K562 (cell line): ENCODE data around the gene SNAPC2. TPM values are rescaled to one million over a fixed set of nuclear protein-coding genes. Genes with fewer than 3 reads are reported as not detected.

Experiments used
- CBFA2T2 ChIP-seq: fragments of 450-650 bp; conservative IDR thresholded peaks from 2 replicates; pipeline ENCODE4 v1.6.1; 2017; ENCODE audit warnings: mild to moderate bottlenecking
- ERF ChIP-seq: fragments of 450-650 bp; formaldehyde crosslinking; IDR thresholded peaks from 2 replicates; pipeline ENCODE4 v1.4.0; 2020; ENCODE audit warnings: mild to moderate bottlenecking, mixed read lengths
- FOXJ3 ChIP-seq: sonication (generic); formaldehyde crosslinking; IDR thresholded peaks from 2 replicates; pipeline ENCODE4 v1.4.0; 2020; ENCODE audit warnings: mild to moderate bottlenecking, missing genetic modification reagents
- HDAC6 ChIP-seq: IDR thresholded peaks from 2 replicates; pipeline ENCODE4 v1.6.1; 2012; ENCODE audit warnings: low read depth, mild to moderate bottlenecking, control low read depth, inconsistent platforms, low read length, moderate library complexity
- ILK ChIP-seq: fragments of 450-650 bp; IDR thresholded peaks from 2 replicates; pipeline ENCODE4 v1.6.1; 2016; ENCODE audit warnings: missing genetic modification characterization, low read depth, mild to moderate bottlenecking, missing compliant biosample characterization, moderate library complexity, borderline replicate concordance
- KAT2B ChIP-seq: IDR thresholded peaks from one replicate; pipeline ENCODE4 v1.6.1; 2012; ENCODE audit warnings: low read depth, mild to moderate bottlenecking, control low read depth, inconsistent platforms, low read length, moderate library complexity
- RB1 ChIP-seq: fragments of 450-650 bp; IDR thresholded peaks from 2 replicates; pipeline ENCODE4 v1.6.1; 2017; ENCODE audit warnings: low read depth, mild to moderate bottlenecking
- RFX5 ChIP-seq: IDR thresholded peaks from 2 replicates; pipeline ENCODE4 v1.6.1; 2011; ENCODE audit warnings: low read depth, mild to moderate bottlenecking, improper control_type of control experiment, low read length
- SRSF7 ChIP-seq: fragments of 200-400 bp; formaldehyde crosslinking; optimal IDR thresholded peaks from 2 replicates; pipeline ENCODE3; 2017; ENCODE audit warnings: mild to moderate bottlenecking, low read depth, low read length
- TAF9B ChIP-seq: fragments of 450-650 bp; IDR thresholded peaks from 2 replicates; pipeline ENCODE4 v1.6.1; 2018; ENCODE audit warnings: mild to moderate bottlenecking; ENCODE audit not compliant: partially characterized antibody
- WHSC1 ChIP-seq: IDR thresholded peaks from one replicate; pipeline ENCODE4 v1.6.1; 2012; ENCODE audit warnings: low read length, control low read depth, inconsistent platforms
- ZBTB34 ChIP-seq: fragments of 250-450 bp; sonication (Bioruptor Pico); IDR thresholded peaks from 2 replicates; pipeline ENCODE4 v1.8.0; 2021; ENCODE audit warnings: mild to moderate bottlenecking, moderate library complexity
- ZEB2 ChIP-seq: fragments of 450-650 bp; IDR thresholded peaks from 2 replicates; pipeline ENCODE4 v1.6.1; 2016
- ZNF347 ChIP-seq: fragments of 450-650 bp; formaldehyde crosslinking; IDR thresholded peaks from 2 replicates; pipeline ENCODE4 v1.4.0; 2020; ENCODE audit warnings: low read depth, mild to moderate bottlenecking, moderate library complexity
- ZNF655 ChIP-seq: fragments of 250-450 bp; sonication (Bioruptor Pico); IDR thresholded peaks from 2 replicates; pipeline ENCODE4 v1.5.0; 2021
- polyA plus RNA-seq, 8 experiments: library from polyadenylated mRNA; depleted of rRNA in 4 of 8; stranded (reverse) in 5 of 8; unstranded in 3 of 8; fragments of >200 nt; fragmentation: Nextera tagmentation in 2 of 8; fragmentation: Illumina TruSeq in 1 of 8; extraction: Ambion mirVana in 2 of 8; extraction: Trizol in 1 of 8; gene quantifications; 2 replicates each; pipeline versions ENCODE4 v1.2.1 to v1.2.3, GENCODE V29; 2011 to 2014; ENCODE audit warnings: inconsistent platforms in 1 of 8, missing spikeins in 1 of 8
- total RNA-seq, 7 experiments: library from RNA; depleted of rRNA in 6 of 7; stranded (reverse); fragments of >200 nt in 6 of 7; fragmentation: Illumina TruSeq in 2 of 7; extraction: Trizol in 2 of 7; gene quantifications; 2 replicates each; pipeline versions ENCODE4 v1.2.1 to v1.2.3, GENCODE V29; 2011 to 2021; ENCODE audit warnings: low replicate concordance in 1 of 7
- TF ChIP-seq, protein P1 (sequence below): fragments of 450-650 bp; IDR thresholded peaks from 2 replicates; pipeline ENCODE4 v1.6.1; 2017; ENCODE audit warnings: antibody characterized with exemption, mild to moderate bottlenecking
- TF ChIP-seq, protein P2 (sequence below): fragments of 450-650 bp; formaldehyde crosslinking; IDR thresholded peaks from 2 replicates; pipeline ENCODE4 v1.4.0; 2022; ENCODE audit warnings: mild to moderate bottlenecking, moderate library complexity
- TF ChIP-seq, protein P3 (sequence below), 3 experiments: IDR thresholded peaks in 2 of 3; conservative IDR thresholded peaks in 1 of 3; 2 replicates each; pipeline ENCODE4 v1.5.1; 2011 to 2012; ENCODE audit warnings: low read length in 3 of 3, mild to moderate bottlenecking in 3 of 3, control low read depth in 2 of 3, improper control_type of control experiment in 1 of 3, inconsistent platforms in 1 of 3, low read depth in 1 of 3, mixed read lengths in 1 of 3, moderate library complexity in 1 of 3; ENCODE audit not compliant: insufficient read depth in 2 of 3
- TF ChIP-seq, protein P4 (sequence below): fragments of 250-450 bp; sonication (Bioruptor Pico); IDR thresholded peaks from 2 replicates; pipeline ENCODE4 v1.8.0; 2021; ENCODE audit warnings: moderate library complexity, mild to moderate bottlenecking, inconsistent platforms

The SNAPC2 gene
- total and polyA plus RNA-seq, 9 of the 15 experiments (the other 6 are each of a cell fraction or from before 2014, with no cell fraction given) = 0.59 to 45.1 (median 15.3) TPM

DNA sequence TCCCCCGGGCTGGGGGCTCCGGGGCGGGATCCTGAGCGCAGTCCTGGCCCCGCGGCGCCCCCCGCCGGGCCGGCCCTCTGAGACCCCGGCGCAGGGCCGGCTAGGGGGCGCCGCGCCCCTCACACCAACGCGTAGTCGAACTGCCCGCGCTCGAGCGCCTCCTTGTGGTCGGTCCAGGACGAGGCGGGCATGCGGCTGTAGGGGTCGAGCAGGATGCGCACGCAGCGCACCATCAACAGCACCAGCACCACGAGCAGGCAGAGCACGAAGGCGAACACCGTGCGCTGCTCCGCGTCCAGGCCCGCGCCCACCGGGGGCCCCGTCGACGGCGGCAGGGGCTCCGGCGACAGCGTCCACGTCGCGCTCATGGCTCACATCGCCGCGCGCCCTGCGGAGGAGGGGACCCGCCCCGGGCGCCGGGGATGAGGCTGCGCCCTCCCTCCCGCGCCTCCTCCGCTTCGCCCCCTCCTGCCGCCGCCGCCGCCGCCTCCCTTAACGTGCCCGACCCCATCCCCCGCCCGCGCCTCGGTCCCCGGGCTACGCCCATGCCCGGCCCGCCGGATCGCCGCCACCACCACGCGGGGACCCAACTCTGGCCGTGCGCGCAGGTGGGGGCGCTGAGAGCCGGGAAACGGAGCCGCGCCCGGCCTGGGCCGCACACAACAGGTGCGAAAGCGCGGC lies 5.2 kb downstream of the SNAPC2 start (continued):
- TF ChIP-seq, protein P1, sequence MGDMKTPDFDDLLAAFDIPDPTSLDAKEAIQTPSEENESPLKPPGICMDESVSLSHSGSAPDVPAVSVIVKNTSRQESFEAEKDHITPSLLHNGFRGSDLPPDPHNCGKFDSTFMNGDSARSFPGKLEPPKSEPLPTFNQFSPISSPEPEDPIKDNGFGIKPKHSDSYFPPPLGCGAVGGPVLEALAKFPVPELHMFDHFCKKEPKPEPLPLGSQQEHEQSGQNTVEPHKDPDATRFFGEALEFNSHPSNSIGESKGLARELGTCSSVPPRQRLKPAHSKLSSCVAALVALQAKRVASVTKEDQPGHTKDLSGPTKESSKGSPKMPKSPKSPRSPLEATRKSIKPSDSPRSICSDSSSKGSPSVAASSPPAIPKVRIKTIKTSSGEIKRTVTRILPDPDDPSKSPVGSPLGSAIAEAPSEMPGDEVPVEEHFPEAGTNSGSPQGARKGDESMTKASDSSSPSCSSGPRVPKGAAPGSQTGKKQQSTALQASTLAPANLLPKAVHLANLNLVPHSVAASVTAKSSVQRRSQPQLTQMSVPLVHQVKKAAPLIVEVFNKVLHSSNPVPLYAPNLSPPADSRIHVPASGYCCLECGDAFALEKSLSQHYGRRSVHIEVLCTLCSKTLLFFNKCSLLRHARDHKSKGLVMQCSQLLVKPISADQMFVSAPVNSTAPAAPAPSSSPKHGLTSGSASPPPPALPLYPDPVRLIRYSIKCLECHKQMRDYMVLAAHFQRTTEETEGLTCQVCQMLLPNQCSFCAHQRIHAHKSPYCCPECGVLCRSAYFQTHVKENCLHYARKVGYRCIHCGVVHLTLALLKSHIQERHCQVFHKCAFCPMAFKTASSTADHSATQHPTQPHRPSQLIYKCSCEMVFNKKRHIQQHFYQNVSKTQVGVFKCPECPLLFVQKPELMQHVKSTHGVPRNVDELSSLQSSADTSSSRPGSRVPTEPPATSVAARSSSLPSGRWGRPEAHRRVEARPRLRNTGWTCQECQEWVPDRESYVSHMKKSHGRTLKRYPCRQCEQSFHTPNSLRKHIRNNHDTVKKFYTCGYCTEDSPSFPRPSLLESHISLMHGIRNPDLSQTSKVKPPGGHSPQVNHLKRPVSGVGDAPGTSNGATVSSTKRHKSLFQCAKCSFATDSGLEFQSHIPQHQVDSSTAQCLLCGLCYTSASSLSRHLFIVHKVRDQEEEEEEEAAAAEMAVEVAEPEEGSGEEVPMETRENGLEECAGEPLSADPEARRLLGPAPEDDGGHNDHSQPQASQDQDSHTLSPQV = peak; percentile 86
- TF ChIP-seq SRSF7 = no peak
- no peak for TF ChIP-seq ZBTB34 (CRISPR knock-in tag)
- TF ChIP-seq KAT2B = peak; percentile 55
- no peak for TF ChIP-seq CBFA2T2
- no peak for TF ChIP-seq ZNF655
- TF ChIP-seq, protein P2, sequence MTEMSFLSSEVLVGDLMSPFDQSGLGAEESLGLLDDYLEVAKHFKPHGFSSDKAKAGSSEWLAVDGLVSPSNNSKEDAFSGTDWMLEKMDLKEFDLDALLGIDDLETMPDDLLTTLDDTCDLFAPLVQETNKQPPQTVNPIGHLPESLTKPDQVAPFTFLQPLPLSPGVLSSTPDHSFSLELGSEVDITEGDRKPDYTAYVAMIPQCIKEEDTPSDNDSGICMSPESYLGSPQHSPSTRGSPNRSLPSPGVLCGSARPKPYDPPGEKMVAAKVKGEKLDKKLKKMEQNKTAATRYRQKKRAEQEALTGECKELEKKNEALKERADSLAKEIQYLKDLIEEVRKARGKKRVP (CRISPR knock-in tag) = no peak
- TF ChIP-seq TAF9B = no peak
- no peak for TF ChIP-seq ILK
- TF ChIP-seq FOXJ3 (CRISPR knock-in tag) = no peak
- TF ChIP-seq, protein P3, sequence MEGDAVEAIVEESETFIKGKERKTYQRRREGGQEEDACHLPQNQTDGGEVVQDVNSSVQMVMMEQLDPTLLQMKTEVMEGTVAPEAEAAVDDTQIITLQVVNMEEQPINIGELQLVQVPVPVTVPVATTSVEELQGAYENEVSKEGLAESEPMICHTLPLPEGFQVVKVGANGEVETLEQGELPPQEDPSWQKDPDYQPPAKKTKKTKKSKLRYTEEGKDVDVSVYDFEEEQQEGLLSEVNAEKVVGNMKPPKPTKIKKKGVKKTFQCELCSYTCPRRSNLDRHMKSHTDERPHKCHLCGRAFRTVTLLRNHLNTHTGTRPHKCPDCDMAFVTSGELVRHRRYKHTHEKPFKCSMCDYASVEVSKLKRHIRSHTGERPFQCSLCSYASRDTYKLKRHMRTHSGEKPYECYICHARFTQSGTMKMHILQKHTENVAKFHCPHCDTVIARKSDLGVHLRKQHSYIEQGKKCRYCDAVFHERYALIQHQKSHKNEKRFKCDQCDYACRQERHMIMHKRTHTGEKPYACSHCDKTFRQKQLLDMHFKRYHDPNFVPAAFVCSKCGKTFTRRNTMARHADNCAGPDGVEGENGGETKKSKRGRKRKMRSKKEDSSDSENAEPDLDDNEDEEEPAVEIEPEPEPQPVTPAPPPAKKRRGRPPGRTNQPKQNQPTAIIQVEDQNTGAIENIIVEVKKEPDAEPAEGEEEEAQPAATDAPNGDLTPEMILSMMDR (IDR thresholded peaks at IDR 0.05 in 2 of 3, conservative IDR thresholded peaks at IDR 0.05 in 1 of 3; ENCODE audit: insufficient read depth in 2 of 3, low read depth in 1 of 3, low read length in 3 of 3) = peak; percentile 90 to 98 (median 93)
- TF ChIP-seq ZEB2 = no peak
- no peak for TF ChIP-seq WHSC1
- TF ChIP-seq HDAC6 = no peak
- TF ChIP-seq RB1 = peak; percentile 89; the same call in 1 of the 2 replicates
- TF ChIP-seq ZNF347 (CRISPR knock-in tag) = no peak
- TF ChIP-seq, protein P4, sequence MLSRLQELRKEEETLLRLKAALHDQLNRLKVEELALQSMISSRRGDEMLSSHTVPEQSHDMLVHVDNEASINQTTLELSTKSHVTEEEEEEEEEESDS = no peak
- no peak for TF ChIP-seq ERF
- no peak for TF ChIP-seq RFX5
